Activated T-cell treated with anti-CD3 and anti-CD28 coated beads for 48 hours (primary cell): ENCODE results near the gene FAM53B.
A peak's percentile ranks its signal among the peaks of the same experiment; 100 is the strongest.

Experiments
- DNase-seq: peaks from one replicate; pipeline ENCODE4 v3.0.0-alpha.2; 2020; ENCODE audit warnings: low read depth

FAM53B gene

GRCh38 chr10:124696446-124697392, 47.5 kb downstream of the FAM53B start:
- no peak for DNase-seq

GRCh38 chr10:124695259-124695658, 48.9 kb downstream of the FAM53B start:
- DNase-seq, result no peak

DNA sequence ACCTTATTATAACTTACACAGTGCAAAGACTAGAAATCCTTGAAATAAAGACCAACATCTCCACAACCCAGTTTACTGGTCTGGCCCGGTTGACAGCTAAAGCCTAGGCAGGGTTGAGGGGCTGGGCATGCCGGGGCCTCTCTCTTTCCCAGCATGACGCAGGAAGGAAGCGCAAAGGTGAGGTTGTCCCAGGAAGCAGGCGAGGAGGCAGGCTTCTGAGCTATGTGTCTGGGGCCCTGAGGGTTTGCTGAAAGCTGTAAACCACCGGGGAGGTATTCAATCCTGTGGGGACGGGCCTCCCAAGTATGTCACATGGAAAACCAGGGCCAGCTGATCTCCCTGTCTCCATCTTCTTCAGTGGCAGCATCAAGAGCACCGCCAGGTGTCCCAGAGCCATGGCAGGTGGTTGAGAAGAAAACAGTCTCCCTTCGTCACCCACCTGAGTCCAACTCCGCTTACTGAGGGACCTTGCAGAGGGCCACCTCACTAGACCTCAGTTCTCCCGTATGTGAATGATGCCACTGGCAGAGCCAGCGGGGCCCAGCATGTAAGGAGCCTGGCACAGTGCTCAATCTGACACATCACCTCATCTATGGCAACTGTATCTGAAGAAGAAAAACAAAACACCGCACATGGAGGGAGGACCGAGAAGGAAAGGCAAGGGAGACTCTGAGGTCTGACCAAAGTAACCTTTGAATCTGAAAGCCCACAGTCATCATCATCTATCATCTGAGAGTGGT, 49.5 kb downstream of the FAM53B start:
- no peak for DNase-seq

DNA sequence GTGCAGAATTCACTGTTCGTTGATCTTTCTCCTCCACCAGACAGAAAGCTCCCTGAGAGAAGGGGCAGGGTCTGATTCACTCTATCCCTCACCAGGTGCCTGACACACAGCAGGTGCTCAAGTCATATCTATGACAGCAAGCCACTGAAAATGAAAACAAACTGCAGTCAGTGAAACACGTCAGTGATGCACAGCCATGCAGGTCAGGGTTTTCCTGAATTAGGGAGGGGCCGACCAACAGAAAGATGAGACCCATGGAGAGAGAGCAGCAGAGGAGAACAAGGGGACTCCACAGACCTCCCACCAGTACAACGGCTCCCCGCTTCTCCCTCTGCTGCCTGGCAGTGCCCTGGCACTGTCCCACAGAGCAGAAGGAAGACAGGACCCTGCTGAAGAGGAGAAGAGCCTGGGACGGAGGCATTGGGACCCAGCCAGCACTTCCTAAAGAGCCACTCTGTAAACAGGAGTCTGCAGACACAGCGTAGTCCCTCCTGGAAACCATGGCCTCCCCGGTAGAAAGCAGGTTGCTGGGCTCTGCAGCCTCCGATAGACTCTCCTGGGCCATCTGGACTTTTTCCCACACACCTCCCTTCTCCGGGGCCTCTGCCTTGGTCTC, 50.3 kb downstream of the FAM53B start:
- no peak for DNase-seq

DNA sequence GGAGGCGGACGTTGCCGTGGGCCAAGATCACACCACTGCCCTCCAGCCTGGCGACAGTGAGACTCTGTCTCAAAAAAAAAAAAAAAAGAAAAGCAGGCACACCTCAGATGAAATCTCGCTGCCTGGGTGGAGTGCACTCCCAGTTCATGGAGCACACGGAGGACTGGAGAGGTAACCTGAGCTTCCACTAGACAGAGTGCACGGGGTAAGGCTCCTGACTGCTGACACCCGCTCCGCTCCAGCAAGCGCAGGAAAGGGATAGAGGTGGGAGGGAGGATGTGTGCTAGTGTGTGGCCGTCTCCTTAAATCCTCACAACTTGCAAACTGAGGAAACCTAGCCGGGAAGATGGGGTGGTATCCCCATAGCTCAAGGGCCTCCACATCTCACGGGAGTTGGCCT, 50.8 kb downstream of the FAM53B start:
- DNase-seq, result no peak

DNA sequence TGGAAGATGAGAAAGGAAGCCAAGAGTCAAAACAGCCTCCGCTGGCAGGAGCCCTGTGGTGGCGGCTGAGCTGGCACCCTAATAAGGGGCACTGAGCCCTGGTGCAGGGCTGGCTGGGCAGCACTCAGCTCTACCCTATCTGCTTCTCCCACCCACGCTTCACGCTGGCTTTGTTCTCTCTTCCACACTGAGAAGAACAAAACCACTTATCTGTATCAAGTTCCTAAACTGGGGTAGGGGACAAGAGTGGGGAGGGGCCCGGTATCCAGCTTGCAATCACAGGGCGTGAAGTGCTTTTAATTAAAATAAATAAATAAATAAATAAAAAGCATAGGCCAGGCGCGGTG, 52.1 kb downstream of the FAM53B start:
- no peak for DNase-seq

GRCh38 chr10:124691421-124692099, 52.6 kb downstream of the FAM53B start:
- no peak for DNase-seq

DNA sequence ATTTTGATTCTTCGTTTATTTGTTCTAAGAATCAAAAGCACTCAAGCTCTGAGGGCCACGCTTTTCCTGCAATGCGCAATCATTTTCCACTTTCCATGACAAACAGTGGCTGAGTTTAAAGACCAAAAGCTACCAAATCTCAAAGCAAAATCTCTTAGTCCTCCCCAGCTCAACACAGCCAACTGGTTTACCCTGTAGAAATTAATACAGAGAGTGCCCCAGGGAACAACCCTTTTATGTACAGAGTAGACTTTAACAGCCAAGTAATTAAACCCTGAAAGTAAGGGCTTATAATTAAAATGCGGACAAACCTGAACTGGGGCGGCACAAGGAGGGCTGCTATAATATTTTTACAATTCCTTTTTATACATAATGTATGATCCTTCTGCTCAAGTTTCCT, 53.2 kb downstream of the FAM53B start:
- DNase-seq, result no peak

DNA sequence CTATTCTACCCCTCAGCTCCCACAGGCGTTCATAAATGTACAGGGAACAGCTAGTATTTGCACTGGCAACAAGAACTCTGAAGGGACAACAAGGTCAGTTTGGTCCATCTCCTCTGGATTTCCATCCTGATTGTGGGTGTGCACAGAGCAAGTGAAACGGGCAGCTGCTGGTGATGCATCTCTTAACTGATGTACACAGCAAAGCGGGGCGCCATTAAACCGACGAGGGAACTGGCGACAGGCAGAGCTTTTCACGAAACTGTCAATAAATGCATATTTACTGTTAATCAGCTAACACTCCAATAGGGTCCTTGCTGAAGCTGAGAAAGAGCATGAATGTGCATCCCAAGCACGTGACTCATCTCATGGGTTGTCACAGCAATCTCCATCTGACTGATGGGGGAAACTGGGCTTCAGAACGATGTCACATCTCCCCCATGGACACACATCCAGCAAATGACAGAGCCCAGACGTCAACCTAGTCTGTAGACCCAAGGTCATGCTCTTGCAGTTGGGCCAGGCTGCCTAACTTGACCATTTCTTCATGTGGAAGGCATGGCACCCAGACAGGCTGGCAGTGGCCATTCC, 54.2 kb downstream of the FAM53B start:
- no peak for DNase-seq

DNA sequence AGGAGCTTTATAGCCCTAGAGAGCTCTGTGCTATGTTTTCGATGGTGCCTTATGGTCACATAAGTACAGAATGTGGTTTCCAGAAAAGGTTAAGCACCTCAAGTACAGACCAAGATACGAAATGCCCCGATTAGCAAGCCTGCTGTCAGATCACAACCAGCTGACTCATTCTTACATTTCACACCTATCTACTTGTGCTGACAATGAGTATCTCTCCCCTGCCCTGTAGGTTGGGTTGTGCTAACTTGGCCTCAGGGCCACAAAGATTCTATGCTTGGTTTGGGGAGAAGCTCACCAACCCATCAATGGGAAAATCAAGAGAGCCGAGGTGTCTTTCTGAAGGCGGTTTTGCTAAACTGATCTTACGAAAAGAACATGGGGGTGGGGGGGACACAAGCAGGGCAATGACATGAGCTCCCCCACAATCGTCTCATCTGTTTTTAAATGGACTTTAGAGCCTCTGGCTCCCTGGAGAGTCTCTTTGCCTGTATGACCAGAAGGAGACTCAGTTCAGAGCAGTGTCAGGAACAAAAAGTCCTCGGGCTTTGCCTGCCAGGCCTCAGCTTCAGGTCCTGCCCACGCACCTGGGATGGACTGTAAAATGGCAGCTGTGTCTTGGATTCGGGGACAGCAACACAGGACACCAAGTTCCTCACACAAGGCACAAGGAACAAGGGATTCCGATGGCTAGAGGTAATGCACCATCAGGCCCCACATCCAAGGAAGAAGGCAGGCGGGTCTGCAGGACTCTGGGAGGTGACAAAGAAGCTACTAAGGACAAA, 55.1 kb downstream of the FAM53B start:
- DNase-seq, result peak; percentile 56

DNA sequence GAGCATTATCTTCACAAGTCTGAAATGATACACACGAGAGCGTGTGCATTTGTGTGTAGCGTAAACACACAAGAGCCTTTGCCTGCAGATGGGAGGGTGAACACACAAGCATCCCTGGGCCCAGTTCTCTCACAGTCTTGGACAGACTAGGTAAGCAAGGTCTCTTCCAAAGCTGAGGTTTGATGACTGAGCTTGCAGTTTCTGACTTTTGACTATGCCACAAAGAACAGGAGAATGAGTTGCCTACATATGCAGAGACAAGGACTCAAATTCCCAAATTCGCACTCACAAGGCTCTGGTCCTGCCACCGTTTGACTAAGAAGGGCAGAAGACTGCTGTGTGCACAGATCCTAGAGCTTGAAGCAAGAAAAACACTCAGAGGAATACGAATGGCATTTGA, 55.8 kb downstream of the FAM53B start:
- DNase-seq, result no peak

DNA sequence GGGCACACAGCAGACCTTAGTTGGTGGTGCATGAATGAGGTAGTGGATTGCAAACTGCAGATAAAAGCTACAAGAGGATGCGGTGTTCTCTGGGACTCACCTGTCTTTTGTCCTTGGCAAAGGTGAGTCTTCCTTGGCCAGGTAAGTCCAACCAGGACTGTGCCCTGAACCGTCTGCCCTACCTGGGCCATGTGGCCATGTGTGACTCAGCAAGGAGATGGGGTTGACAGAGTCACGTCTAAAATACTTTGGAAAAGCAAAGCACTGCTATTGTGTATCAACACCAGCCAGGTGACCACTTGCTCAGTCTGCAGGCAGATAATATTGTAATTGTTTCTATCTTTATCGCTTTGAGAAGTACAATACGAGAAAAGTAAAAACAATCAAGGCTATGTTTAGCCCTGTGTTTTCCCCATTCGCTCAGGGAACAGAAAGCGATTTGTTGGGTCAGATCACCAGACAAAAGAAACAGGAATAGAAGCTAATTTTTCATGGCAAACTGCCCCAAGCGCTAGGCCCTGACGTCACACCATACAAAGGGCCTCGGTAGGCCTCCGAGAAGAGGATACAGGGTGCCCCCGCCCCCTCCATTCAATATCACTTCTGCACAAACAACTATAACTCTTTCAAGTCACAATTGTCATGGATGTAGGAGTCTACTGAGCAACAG, 57.3 kb downstream of the FAM53B start:
- no peak for DNase-seq

DNA sequence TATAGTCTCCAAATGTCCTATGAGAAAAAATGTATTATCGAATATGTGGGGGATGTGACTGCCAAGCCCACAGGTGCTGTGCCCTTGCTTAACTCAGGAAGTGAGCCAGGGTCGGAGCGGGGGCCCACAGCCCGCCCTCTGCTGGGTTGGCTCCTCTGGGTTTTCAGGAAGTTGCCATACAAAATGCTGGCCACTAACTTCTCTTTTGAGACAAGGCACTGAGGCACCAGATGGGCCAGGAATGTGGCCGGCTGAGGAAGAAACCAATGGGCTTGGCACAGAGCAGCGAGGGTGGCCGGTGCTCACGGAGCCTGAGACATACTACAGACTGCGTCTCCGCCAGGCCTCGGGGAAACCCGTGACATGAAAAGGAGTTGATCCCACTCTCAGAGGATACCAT, 58.9 kb downstream of the FAM53B start:
- no peak for DNase-seq

GRCh38 chr10:124683814-124684213, 60.4 kb downstream of the FAM53B start:
- no peak for DNase-seq

DNA sequence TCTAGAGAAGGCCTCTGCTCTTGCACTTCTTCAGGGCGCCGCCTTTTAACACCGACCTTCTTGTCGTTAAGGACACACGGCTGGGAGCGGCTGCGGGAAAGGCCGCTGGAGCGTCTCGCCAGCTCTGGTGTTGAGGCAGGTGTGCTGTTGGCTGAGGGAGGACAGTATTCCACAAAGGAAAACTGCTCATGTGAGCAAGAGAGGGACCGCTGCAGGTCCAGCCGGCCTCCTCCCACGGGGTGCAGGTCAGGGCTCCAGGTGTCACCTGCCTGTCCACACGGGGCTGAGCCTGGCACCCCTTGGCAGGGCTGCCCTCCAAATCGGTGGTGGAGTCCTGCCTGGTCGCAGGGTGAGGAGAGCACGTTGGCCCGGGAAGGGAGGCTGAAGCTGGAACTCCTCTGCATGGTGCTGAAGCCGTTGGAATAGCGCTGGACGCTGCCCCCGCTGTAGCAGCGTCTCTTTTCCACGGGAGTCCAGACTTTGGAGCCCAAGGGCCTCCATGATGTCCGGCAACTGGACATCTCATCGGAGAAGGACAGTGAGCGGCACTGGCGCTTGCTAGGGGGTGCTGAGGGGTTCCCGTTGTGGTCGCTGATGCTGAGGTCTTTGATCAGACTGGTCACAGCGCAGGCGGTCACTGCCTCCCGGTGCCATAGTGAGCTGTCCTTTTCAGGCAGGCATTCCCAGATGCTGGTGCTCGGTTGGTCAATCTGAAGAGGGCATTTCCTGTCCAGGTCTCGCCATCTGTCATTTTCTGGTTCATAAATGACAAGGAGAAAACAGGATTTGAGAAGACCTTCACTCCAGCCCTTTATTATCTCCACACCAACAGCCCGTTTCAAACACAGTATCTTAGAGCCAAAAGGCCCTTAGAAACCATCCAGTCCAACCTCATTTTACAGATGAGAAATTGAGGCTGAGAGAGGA, 62.3 kb downstream of the FAM53B start:
- DNase-seq, result no peak

GRCh38 chr10:124681091-124681490, 63.1 kb downstream of the FAM53B start:
- no peak for DNase-seq

DNA sequence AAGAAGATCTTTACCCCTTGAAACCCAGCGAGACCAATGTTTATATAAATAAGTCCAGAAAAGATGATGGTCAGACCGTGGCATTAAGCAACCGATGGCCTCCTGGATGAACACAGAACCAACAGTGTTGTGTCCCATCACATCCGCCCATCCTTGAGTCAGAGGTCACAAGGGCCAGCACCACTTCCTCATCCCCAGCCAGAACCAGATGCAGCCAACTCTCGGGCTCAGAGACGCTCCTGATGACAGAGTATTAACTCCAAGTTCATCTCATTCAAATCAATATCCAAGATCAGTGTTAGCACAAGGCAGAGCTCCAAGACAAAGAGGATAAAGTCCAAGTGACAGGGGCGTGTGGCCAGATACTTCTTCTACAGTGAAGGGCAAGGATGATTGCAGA, 63.5 kb downstream of the FAM53B start:
- DNase-seq, result no peak

- DNase-seq, result no peak
Observed at GRCh38 chr10:124679401-124679800, 64.8 kb downstream of the FAM53B start.

- no peak for DNase-seq
Observed at GRCh38 chr10:124678557-124679240, 65.5 kb downstream of the FAM53B start.
